CD4-positive, alpha-beta T cell (primary cell): ENCODE data around the gene NPC1. TPM values are rescaled to one million over a fixed set of nuclear protein-coding genes. Genes with fewer than 3 reads are reported as not detected.
A peak's percentile ranks its signal among the peaks of the same experiment; 100 is the strongest.

Source experiments
- ATAC-seq: fragments of 200-7000 bp; cut with Tn5 transposase; one replicate; pipeline ENCODE4 v1.10.0; 2022; ENCODE audit warnings: mild to moderate bottlenecking; ENCODE audit not compliant: poor library complexity
- CTCF ChIA-PET: fragments of 350-600 bp; sonication (Branson Sonifier 250); formaldehyde crosslinking; loops from one replicate; lab custom pipeline; 2021; ENCODE audit warnings: antibody characterized with exemption, inconsistent platforms; lab: Charles Lee
- POLR2A ChIA-PET: fragments of 350-600 bp; sonication (Branson Sonifier 250); formaldehyde crosslinking; loops from one replicate; lab custom pipeline; 2021; ENCODE audit warnings: antibody characterized with exemption, inconsistent platforms; lab: Charles Lee
- DNase-seq, 14 experiments: peaks; one replicate each; pipeline ENCODE4 v3.0.0-alpha.2; 2013 to 2020; ENCODE audit warnings: mixed read lengths in 2 of 14
- H3K27ac ChIP-seq, 2 donors: one replicate each; pipeline versions ENCODE4 v1.5.1 to v1.7.0; 2013; ENCODE audit warnings: low read length in 2 of 2, low read depth in 1 of 2, mild to moderate bottlenecking in 1 of 2
- H3K27me3 ChIP-seq, 2 experiments: 1 replicate in 1 of 2; 2 replicates in 1 of 2; pipeline versions ENCODE4 v1.6.1 to v1.7.0; 2013; ENCODE audit warnings: low read length in 2 of 2, control low read depth in 1 of 2, mild to moderate bottlenecking in 1 of 2, moderate library complexity in 1 of 2; ENCODE audit not compliant: insufficient read depth in 2 of 2, control insufficient read depth in 1 of 2
- H3K36me3 ChIP-seq: one replicate; pipeline ENCODE4 v1.6.1; 2013; ENCODE audit warnings: low read length, control low read depth; ENCODE audit not compliant: insufficient read depth
- H3K4me1 ChIP-seq: one replicate; pipeline ENCODE4 v1.6.1; 2013; ENCODE audit warnings: low read length, control low read depth; ENCODE audit not compliant: insufficient read depth
- H3K4me3 ChIP-seq: one replicate; pipeline ENCODE4 v1.5.1; 2013; ENCODE audit warnings: mild to moderate bottlenecking, low read length, moderate library complexity
- H3K9me3 ChIP-seq, 2 experiments: 1 replicate in 1 of 2; 2 replicates in 1 of 2; pipeline versions ENCODE4 v1.6.1 to v1.7.0; 2013; ENCODE audit warnings: low read length in 2 of 2, mild to moderate bottlenecking in 2 of 2, control low read depth in 1 of 2, moderate library complexity in 1 of 2; ENCODE audit not compliant: control insufficient read depth in 1 of 2, insufficient read depth in 1 of 2
- H3K27ac Mint-ChIP-seq: one replicate; pipeline ENCODE4 v1.8.0; 2020; ENCODE audit warnings: mixed read lengths
- H3K27me3 Mint-ChIP-seq: one replicate; pipeline ENCODE4 v1.8.0; 2021; ENCODE audit warnings: mixed read lengths
- H3K36me3 Mint-ChIP-seq: one replicate; pipeline ENCODE4 v1.8.0; 2021; ENCODE audit warnings: low read depth, mixed read lengths
- H3K4me1 Mint-ChIP-seq: one replicate; pipeline ENCODE4 v1.8.0; 2021; ENCODE audit warnings: low read depth, mixed read lengths
- H3K4me3 Mint-ChIP-seq: one replicate; pipeline ENCODE4 v1.8.0; 2020; ENCODE audit warnings: mild to moderate bottlenecking, mixed read lengths
- H3K9me3 Mint-ChIP-seq: one replicate; pipeline ENCODE4 v1.8.0; 2020; ENCODE audit warnings: mixed read lengths
- intact Hi-C, 2 experiments: fragments of 100-400 bp; cut with DNase I in 1 of 2; cut with micrococcal nuclease in 1 of 2; formaldehyde crosslinking; loops; one replicate each; pipeline versions ENCODE4 v1.15.1 to v1.9.0; 2023 to 2025; cut with DNase I, micrococcal nuclease
- total RNA-seq, 174 experiments: library from RNA in 2 of 174; stranded (reverse) in 2 of 174; gene quantifications; one replicate each; pipeline ENCODE4 v1.2.3 and lab custom pipeline; 2021 to 2026
- TF ChIP-seq, protein P1 (sequence below): fragments of 200-600 bp; IDR thresholded peaks from one replicate; pipeline ENCODE4 v1.8.0; 2022; ENCODE audit warnings: antibody characterized with exemption, mild to moderate bottlenecking

NPC1 gene
- total RNA-seq, 2 experiments from 2014 or later = 17.2 to 17.6 TPM

DNA sequence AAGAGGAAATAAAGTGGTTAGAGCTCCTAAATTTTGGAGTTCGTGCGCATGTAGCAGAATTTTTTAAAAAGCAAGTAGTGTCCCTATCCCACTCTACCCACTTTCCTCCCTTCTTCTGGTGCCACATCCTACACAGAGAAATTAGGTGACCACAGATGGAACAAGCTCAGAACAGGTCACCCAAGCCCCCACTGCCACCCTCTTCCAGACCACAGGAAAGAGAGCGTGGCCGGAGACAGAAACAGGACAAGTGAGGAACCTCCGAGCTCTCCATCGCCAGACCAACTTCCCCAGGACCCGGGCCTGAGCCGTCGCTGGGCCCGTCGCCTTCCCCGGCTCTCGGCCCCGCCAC lies 433 bp downstream of the NPC1 start:
- no peak for DNase-seq
- POLR2A ChIA-PET = interaction anchor here (0.8 to 2.6 kb wide), 10 partner anchors 12 to 553 kb away, joined by 3 to 13 read pairs (median 6); partner anchors contain the start of genes CABYR and RMC1
- H3K4me1 Mint-ChIP-seq = peaks cover 42% of the 10 kb centered on the region

DNA sequence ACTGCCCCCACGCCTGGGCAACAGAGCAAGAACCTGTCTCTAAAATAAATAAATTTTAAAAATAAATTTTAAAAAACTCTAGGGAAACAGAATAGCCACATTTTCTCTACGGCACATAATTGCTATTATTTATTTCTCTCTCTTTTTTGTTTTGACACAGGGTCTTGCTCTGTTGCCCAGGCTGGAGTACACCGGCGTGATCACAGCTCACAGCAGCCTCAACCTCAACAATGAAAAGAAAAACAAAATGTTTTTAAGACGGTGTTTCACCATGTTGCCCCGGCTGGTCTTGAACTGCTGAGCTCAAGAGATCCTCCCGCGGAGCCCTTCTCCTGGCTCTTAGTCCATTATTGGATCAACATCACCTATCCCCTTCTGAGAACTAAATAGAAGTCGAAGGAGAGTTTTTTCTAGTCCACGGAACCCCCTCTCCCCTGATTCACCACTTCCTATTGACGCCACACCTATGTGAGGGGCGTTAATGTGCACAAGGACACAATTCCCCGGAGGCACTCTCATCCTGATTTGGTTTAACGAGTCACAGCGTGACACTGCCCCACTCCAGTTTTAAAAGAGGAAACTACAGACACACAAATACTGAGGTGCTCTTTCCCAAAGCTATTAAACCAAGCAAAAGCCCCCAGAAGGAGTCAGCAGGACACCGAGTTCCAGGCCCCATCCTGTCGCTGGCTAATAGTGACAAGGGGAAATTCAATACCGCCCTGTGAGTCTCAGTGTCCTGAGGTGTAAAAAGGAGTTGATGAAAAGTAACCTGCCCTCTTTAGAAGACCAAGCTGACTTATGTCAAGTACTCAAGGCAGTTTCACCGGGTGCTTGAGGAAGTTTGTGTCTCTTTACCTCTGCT lies 1.1 kb downstream of the NPC1 start:
- Histone ChIP-seq H3K27me3 (no peaks in the 10 kb centered on the region), H3K27ac (peak overlapping the region; percentile 55 to 96), H3K4me3 (peak overlapping the region; percentile 80), H3K36me3 (peaks cover under 1% of the 10 kb centered on the region), H3K4me1 (peaks cover 50% of the 10 kb centered on the region), H3K9me3 (no peaks in the 10 kb centered on the region)
- Mint-ChIP-seq H3K4me1 (peaks cover 42% of the 10 kb centered on the region), H3K9me3 (no peaks in the 10 kb centered on the region), H3K27ac (peak overlapping the region; percentile 95), H3K27me3 (no peaks in the 10 kb centered on the region), H3K4me3 (peak overlapping the region; percentile 95), H3K36me3 (peaks cover 14% of the 10 kb centered on the region)
- DNase-seq (peak in 5 of 14 experiments; percentile 5 to 55 (median 46)), ATAC-seq (no peak)
- ChIA-PET POLR2A (interaction anchor here (0.8 to 2.6 kb wide), 10 partner anchors 11 to 553 kb away, joined by 3 to 13 read pairs (median 6); partner anchors contain the start of genes CABYR and RMC1), CTCF (interaction anchor here (1.1 to 2.3 kb wide), 2 partner anchors 45 to 69 kb away, joined by 3 to 12 read pairs; no protein-coding TSS in a partner anchor)
- TF ChIP-seq, protein P1, sequence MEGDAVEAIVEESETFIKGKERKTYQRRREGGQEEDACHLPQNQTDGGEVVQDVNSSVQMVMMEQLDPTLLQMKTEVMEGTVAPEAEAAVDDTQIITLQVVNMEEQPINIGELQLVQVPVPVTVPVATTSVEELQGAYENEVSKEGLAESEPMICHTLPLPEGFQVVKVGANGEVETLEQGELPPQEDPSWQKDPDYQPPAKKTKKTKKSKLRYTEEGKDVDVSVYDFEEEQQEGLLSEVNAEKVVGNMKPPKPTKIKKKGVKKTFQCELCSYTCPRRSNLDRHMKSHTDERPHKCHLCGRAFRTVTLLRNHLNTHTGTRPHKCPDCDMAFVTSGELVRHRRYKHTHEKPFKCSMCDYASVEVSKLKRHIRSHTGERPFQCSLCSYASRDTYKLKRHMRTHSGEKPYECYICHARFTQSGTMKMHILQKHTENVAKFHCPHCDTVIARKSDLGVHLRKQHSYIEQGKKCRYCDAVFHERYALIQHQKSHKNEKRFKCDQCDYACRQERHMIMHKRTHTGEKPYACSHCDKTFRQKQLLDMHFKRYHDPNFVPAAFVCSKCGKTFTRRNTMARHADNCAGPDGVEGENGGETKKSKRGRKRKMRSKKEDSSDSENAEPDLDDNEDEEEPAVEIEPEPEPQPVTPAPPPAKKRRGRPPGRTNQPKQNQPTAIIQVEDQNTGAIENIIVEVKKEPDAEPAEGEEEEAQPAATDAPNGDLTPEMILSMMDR = no peak
- intact Hi-C loops = loop anchor here (5.0 to 10.0 kb wide), 4 partner anchors 83 to 840 kb away; partner anchors contain the start of genes RIOK3 (in 2 of the 2), IMPACT (in 1 of the 2) and RMC1 (in 1 of the 2)

More for the DNA sequence above, 433 bp downstream of the NPC1 start:
- Histone ChIP-seq H3K27me3 (no peaks in the 10 kb centered on the region), H3K4me3 (peak overlapping the region; percentile 80), H3K36me3 (no peaks in the 10 kb centered on the region), H3K27ac (peak overlapping the region; percentile 55 to 96), H3K4me1 (peaks cover 44% of the 10 kb centered on the region), H3K9me3 (no peaks in the 10 kb centered on the region)
- no peaks in the 10 kb centered on the region for H3K27me3 Mint-ChIP-seq
- H3K27ac Mint-ChIP-seq = peak overlapping the region; percentile 95
- intact Hi-C loops = loop anchor here (1.0 to 10.0 kb wide), 6 partner anchors 45 to 839 kb away; partner anchors contain the start of genes RIOK3 (in 2 of the 2), RMC1 (in 2 of the 2) and IMPACT (in 1 of the 2)
- CTCF ChIA-PET = interaction anchor here (1.1 to 2.3 kb wide), 4 partner anchors 14 to 70 kb away, joined by 3 to 12 read pairs (median 5); no protein-coding TSS in a partner anchor
- no peak for ATAC-seq
- no peaks in the 10 kb centered on the region for H3K9me3 Mint-ChIP-seq
- peak overlapping the region; percentile 95 for H3K4me3 Mint-ChIP-seq
- peaks cover 11% of the 10 kb centered on the region for H3K36me3 Mint-ChIP-seq
- TF ChIP-seq, protein P1 = no peak
